Measurements from ENCODE around the gene TRPC4AP.

TRPC4AP gene

GRCh38 chr20:35092524-35093266, at the start of gene TRPC4AP:
TSS of gene TRPC4AP (minus strand) at chr20:35092807. CDS start at chr20:35092781, 26 bp downstream.
- peaks cover 13% of the 10 kb centered on the region for H3K36me3 Mint-ChIP-seq (ENCODE audit: low read depth)
- no peaks in the 10 kb centered on the region for H3K9me3 Mint-ChIP-seq
- H3K4me3 Mint-ChIP-seq = peak within 1 kb of the TSS; percentile 95
- H3K27me3 Mint-ChIP-seq = no peaks in the 10 kb centered on the region
- H3K27ac Mint-ChIP-seq = peak within 1 kb of the TSS; percentile 99
- H3K4me1 Mint-ChIP-seq (ENCODE audit: low read depth) = peaks cover 59% of the 10 kb centered on the region

- Mint-ChIP-seq H3K9me3 (no peaks in the 10 kb centered on the region), H3K27ac (no peak overlapping the region), H3K27me3 (no peaks in the 10 kb centered on the region), H3K36me3 (ENCODE audit: low read depth) (peaks cover 38% of the 10 kb centered on the region), H3K4me1 (ENCODE audit: low read depth) (no peaks in the 10 kb centered on the region), H3K4me3 (no peak overlapping the region)
These were observed 43.4 kb upstream of the TRPC4AP start for GRCh38 chr20:35135867-35136586.

GRCh38 chr20:35134880-35135279, 42.3 kb upstream of the TRPC4AP start:
- Mint-ChIP-seq H3K27ac (no peak overlapping the region), H3K4me3 (no peak overlapping the region), H3K27me3 (no peaks in the 10 kb centered on the region), H3K9me3 (no peaks in the 10 kb centered on the region), H3K36me3 (ENCODE audit: low read depth) (peaks cover 39% of the 10 kb centered on the region), H3K4me1 (ENCODE audit: low read depth) (no peaks in the 10 kb centered on the region)

GRCh38 chr20:35134472-35134871, 41.9 kb upstream of the TRPC4AP start:
- Mint-ChIP-seq H3K4me3 (no peak overlapping the region), H3K4me1 (ENCODE audit: low read depth) (no peaks in the 10 kb centered on the region), H3K27ac (peak overlapping the region; percentile 58), H3K36me3 (ENCODE audit: low read depth) (peaks cover 39% of the 10 kb centered on the region), H3K9me3 (no peaks in the 10 kb centered on the region), H3K27me3 (no peaks in the 10 kb centered on the region)

- peaks cover 39% of the 10 kb centered on the region for H3K36me3 Mint-ChIP-seq (ENCODE audit: low read depth)
- H3K27me3 Mint-ChIP-seq = no peaks in the 10 kb centered on the region
- H3K4me1 Mint-ChIP-seq (ENCODE audit: low read depth) = no peaks in the 10 kb centered on the region
- no peak overlapping the region for H3K4me3 Mint-ChIP-seq
- no peaks in the 10 kb centered on the region for H3K9me3 Mint-ChIP-seq
- H3K27ac Mint-ChIP-seq = peak overlapping the region; percentile 55
These were observed 41.1 kb upstream of the TRPC4AP start for GRCh38 chr20:35133735-35134134.

- peaks cover 39% of the 10 kb centered on the region for H3K36me3 Mint-ChIP-seq (ENCODE audit: low read depth)
- H3K27ac Mint-ChIP-seq = no peak overlapping the region
- no peaks in the 10 kb centered on the region for H3K27me3 Mint-ChIP-seq
These were observed 40.4 kb upstream of the TRPC4AP start for GRCh38 chr20:35133031-35133430.

GRCh38 chr20:35131934-35132333, 39.3 kb upstream of the TRPC4AP start:
- Mint-ChIP-seq H3K27ac (no peak overlapping the region), H3K36me3 (ENCODE audit: low read depth) (peaks cover 42% of the 10 kb centered on the region)

More at GRCh38 chr20:35133031-35133430, 40.4 kb upstream of the TRPC4AP start:
- H3K9me3 Mint-ChIP-seq = no peaks in the 10 kb centered on the region
- no peak overlapping the region for H3K4me3 Mint-ChIP-seq
- no peaks in the 10 kb centered on the region for H3K4me1 Mint-ChIP-seq (ENCODE audit: low read depth)

GRCh38 chr20:35129647-35130069, 37.1 kb upstream of the TRPC4AP start:
- Mint-ChIP-seq H3K9me3 (no peaks in the 10 kb centered on the region), H3K27ac (no peak overlapping the region), H3K4me3 (no peak overlapping the region), H3K27me3 (no peaks in the 10 kb centered on the region), H3K4me1 (ENCODE audit: low read depth) (no peaks in the 10 kb centered on the region), H3K36me3 (ENCODE audit: low read depth) (peaks cover 51% of the 10 kb centered on the region)

More at GRCh38 chr20:35131934-35132333, 39.3 kb upstream of the TRPC4AP start:
- Mint-ChIP-seq H3K4me3 (no peak overlapping the region), H3K27me3 (no peaks in the 10 kb centered on the region), H3K4me1 (ENCODE audit: low read depth) (no peaks in the 10 kb centered on the region), H3K9me3 (no peaks in the 10 kb centered on the region)

- Mint-ChIP-seq H3K36me3 (ENCODE audit: low read depth) (peaks cover 46% of the 10 kb centered on the region), H3K27ac (no peak overlapping the region), H3K9me3 (no peaks in the 10 kb centered on the region), H3K4me3 (no peak overlapping the region), H3K4me1 (ENCODE audit: low read depth) (no peaks in the 10 kb centered on the region), H3K27me3 (no peaks in the 10 kb centered on the region)
These were observed 33.1 kb upstream of the TRPC4AP start for GRCh38 chr20:35125753-35126152.

- H3K4me3 Mint-ChIP-seq = no peak overlapping the region
- peaks cover 56% of the 10 kb centered on the region for H3K36me3 Mint-ChIP-seq (ENCODE audit: low read depth)
- no peak overlapping the region for H3K27ac Mint-ChIP-seq
These were observed 30.3 kb upstream of the TRPC4AP start for GRCh38 chr20:35122756-35123405.

GRCh38 chr20:35121186-35121585, 28.6 kb upstream of the TRPC4AP start:
- no peak overlapping the region for H3K4me3 Mint-ChIP-seq
- no peaks in the 10 kb centered on the region for H3K9me3 Mint-ChIP-seq
- no peak overlapping the region for H3K27ac Mint-ChIP-seq
- H3K27me3 Mint-ChIP-seq = no peaks in the 10 kb centered on the region
- no peaks in the 10 kb centered on the region for H3K4me1 Mint-ChIP-seq (ENCODE audit: low read depth)
- peaks cover 60% of the 10 kb centered on the region for H3K36me3 Mint-ChIP-seq (ENCODE audit: low read depth)

More at GRCh38 chr20:35122756-35123405, 30.3 kb upstream of the TRPC4AP start:
- no peaks in the 10 kb centered on the region for H3K9me3 Mint-ChIP-seq
- H3K27me3 Mint-ChIP-seq = no peaks in the 10 kb centered on the region
- no peaks in the 10 kb centered on the region for H3K4me1 Mint-ChIP-seq (ENCODE audit: low read depth)

GRCh38 chr20:35120012-35120701, 27.6 kb upstream of the TRPC4AP start:
- Mint-ChIP-seq H3K36me3 (ENCODE audit: low read depth) (peaks cover 59% of the 10 kb centered on the region), H3K27ac (peak overlapping the region; percentile 80), H3K27me3 (no peaks in the 10 kb centered on the region), H3K4me1 (ENCODE audit: low read depth) (no peaks in the 10 kb centered on the region), H3K9me3 (no peaks in the 10 kb centered on the region), H3K4me3 (no peak overlapping the region)

GRCh38 chr20:35117629-35118028, 25.0 kb upstream of the TRPC4AP start:
- Mint-ChIP-seq H3K36me3 (ENCODE audit: low read depth) (peaks cover 41% of the 10 kb centered on the region), H3K4me3 (no peak overlapping the region), H3K9me3 (no peaks in the 10 kb centered on the region), H3K27me3 (no peaks in the 10 kb centered on the region), H3K27ac (peak overlapping the region; percentile 17), H3K4me1 (ENCODE audit: low read depth) (no peaks in the 10 kb centered on the region)

GRCh38 chr20:35117196-35117595, 24.6 kb upstream of the TRPC4AP start:
- no peaks in the 10 kb centered on the region for H3K4me1 Mint-ChIP-seq (ENCODE audit: low read depth)
- no peak overlapping the region for H3K4me3 Mint-ChIP-seq
- no peaks in the 10 kb centered on the region for H3K27me3 Mint-ChIP-seq
- no peaks in the 10 kb centered on the region for H3K9me3 Mint-ChIP-seq
- peaks cover 40% of the 10 kb centered on the region for H3K36me3 Mint-ChIP-seq (ENCODE audit: low read depth)
- H3K27ac Mint-ChIP-seq = peak overlapping the region; percentile 8

Data from stimulated activated naive CD8-positive, alpha-beta T cell treated with anti-CD3 and anti-CD28 coated beads, Interleukin-15, Interleukin-2, amounts not matched to agents 100 ng/mL and 50 ng/mL, for 24 hours (primary cell).